ENCODE results near the gene RPS6KB2. TPM values are rescaled to one million over a fixed set of nuclear protein-coding genes. Genes with fewer than 3 reads are reported as not detected.

Gene RPS6KB2
- polyA plus RNA-seq, 1 experiment: 59.9 TPM

GRCh38 chr11:67435727-67436458 is 7.6 kb downstream of the RPS6KB2 start:
- H3K36me3 ChIP-seq (ENCODE audit: control insufficient read depth, insufficient read depth, low read length): peaks cover 37% of the 10 kb centered on the region
- CTCF ChIA-PET: interaction anchor here (0.6 kb wide), 1 partner anchor 69 kb away, joined by 3 read pairs; the partner anchor contains the start of gene PITPNM1
- POLR2A ChIA-PET: no interaction called here
- no peak overlapping the region for H3K4me3 ChIP-seq (ENCODE audit: low read depth, low read length)
- DNase-seq (ENCODE audit: low read depth): no peak
- TF ChIP-seq, protein P1, sequence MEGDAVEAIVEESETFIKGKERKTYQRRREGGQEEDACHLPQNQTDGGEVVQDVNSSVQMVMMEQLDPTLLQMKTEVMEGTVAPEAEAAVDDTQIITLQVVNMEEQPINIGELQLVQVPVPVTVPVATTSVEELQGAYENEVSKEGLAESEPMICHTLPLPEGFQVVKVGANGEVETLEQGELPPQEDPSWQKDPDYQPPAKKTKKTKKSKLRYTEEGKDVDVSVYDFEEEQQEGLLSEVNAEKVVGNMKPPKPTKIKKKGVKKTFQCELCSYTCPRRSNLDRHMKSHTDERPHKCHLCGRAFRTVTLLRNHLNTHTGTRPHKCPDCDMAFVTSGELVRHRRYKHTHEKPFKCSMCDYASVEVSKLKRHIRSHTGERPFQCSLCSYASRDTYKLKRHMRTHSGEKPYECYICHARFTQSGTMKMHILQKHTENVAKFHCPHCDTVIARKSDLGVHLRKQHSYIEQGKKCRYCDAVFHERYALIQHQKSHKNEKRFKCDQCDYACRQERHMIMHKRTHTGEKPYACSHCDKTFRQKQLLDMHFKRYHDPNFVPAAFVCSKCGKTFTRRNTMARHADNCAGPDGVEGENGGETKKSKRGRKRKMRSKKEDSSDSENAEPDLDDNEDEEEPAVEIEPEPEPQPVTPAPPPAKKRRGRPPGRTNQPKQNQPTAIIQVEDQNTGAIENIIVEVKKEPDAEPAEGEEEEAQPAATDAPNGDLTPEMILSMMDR (IDR thresholded peaks at IDR 0.05; ENCODE audit: insufficient read depth, low read depth, low read length): no peak
- no peaks in the 10 kb centered on the region for H3K27me3 ChIP-seq (ENCODE audit: control insufficient read depth, insufficient read depth, low read length)

- no peak for DNase-seq (ENCODE audit: low read depth)
- no peak overlapping the region for H3K4me3 ChIP-seq (ENCODE audit: low read depth, low read length)
- no peaks in the 10 kb centered on the region for H3K27me3 ChIP-seq (ENCODE audit: control insufficient read depth, insufficient read depth, low read length)
- POLR2A ChIA-PET: no interaction called here
- TF ChIP-seq, protein P1 (IDR thresholded peaks at IDR 0.05; ENCODE audit: insufficient read depth, low read depth, low read length): no peak
- CTCF ChIA-PET: interaction anchor here (0.6 kb wide), 1 partner anchor 68 kb away, joined by 3 read pairs; the partner anchor contains the start of gene PITPNM1
- H3K36me3 ChIP-seq (ENCODE audit: control insufficient read depth, insufficient read depth, low read length): peaks cover 38% of the 10 kb centered on the region
These were observed 8.3 kb downstream of the RPS6KB2 start for GRCh38 chr11:67436459-67437081.

DNA sequence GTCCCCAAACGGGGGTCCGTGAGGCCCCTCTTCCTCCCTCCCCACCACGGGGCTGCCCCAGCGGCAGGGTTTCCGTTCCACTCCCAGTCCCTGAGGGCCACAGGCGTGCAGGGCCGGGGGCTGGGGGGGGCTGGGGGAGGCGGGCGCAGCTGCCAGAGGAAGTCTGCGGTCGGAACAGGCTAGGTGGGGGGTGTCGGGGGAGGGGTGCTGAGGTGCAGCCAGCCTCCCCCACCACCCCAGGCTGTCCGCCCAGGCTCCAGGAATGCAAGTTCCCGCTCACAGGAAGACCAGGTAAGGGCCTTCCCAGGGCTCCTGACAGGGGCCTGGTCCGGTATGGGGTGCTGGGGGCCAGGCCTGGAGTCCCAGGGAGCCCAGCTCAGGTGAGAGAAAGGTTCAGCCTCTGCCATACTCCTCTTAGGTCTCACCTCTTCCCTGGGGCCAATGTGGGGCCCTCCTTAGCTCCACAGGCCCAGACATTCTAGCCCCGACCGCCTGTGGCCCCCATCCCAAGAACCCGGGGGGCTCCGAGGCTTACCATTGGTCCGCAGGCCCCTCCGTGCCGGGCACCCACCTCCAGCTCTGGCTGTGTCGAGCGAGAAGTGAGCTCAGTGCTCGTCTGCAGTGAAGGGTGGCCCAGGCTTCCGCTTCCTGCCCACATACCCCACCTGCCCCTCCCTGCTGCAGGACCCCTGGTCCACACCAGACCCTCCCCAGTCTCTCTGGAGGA is 9.0 kb downstream of the RPS6KB2 start, which contains the start of gene PTPRCAP:
TSS of gene PTPRCAP (minus strand) at position 601 of the 727 bp plus-strand sequence. CDS start at position 538, 63 bp downstream.
- CTCF ChIA-PET: no interaction called here
- DNase-seq (ENCODE audit: low read depth): no peak
- POLR2A ChIA-PET: no interaction called here
- Histone ChIP-seq H3K36me3 (ENCODE audit: control insufficient read depth, insufficient read depth, low read length) (peaks cover 39% of the 10 kb centered on the region), H3K27me3 (ENCODE audit: control insufficient read depth, insufficient read depth, low read length) (no peaks in the 10 kb centered on the region), H3K4me3 (ENCODE audit: low read depth, low read length) (no peak within 1 kb of the TSS)
- TF ChIP-seq, protein P1 (IDR thresholded peaks at IDR 0.05; ENCODE audit: insufficient read depth, low read depth, low read length): no peak

- ChIA-PET POLR2A (no interaction called here), CTCF (interaction anchor here (1.1 kb wide), 1 partner anchor 55 kb away, joined by 3 read pairs; no protein-coding TSS in a partner anchor)
- H3K36me3 ChIP-seq (ENCODE audit: control insufficient read depth, insufficient read depth, low read length): peaks cover 36% of the 10 kb centered on the region
- H3K4me3 ChIP-seq (ENCODE audit: low read depth, low read length): no peak overlapping the region
- TF ChIP-seq, protein P1 (IDR thresholded peaks at IDR 0.05; ENCODE audit: insufficient read depth, low read depth, low read length): no peak
- H3K27me3 ChIP-seq (ENCODE audit: control insufficient read depth, insufficient read depth, low read length): no peaks in the 10 kb centered on the region
- no peak for DNase-seq (ENCODE audit: low read depth)
These were observed 9.5 kb downstream of the RPS6KB2 start for GRCh38 chr11:67437809-67438157.
